T-helper 1 cell treated with Interleukin-12 subunit alpha and Interleukin-12 subunit beta and Interleukin-4 antibody, amounts not matched to agents 30 μg/mL and 1 μg/mL, for 36 hours (primary cell): ENCODE results near the gene TJAP1.

ENCODE experiments used
- H3K27ac Mint-ChIP-seq: one replicate; pipeline ENCODE4 v1.8.0; 2021; ENCODE audit warnings: mild to moderate bottlenecking, mixed read lengths
- H3K27me3 Mint-ChIP-seq: one replicate; pipeline ENCODE4 v1.8.0; 2021; ENCODE audit warnings: low read depth, mixed read lengths
- H3K36me3 Mint-ChIP-seq: one replicate; pipeline ENCODE4 v1.8.0; 2021; ENCODE audit warnings: low read depth, mixed read lengths
- H3K4me1 Mint-ChIP-seq: one replicate; pipeline ENCODE4 v1.8.0; 2021; ENCODE audit warnings: low read depth, mixed read lengths
- H3K4me3 Mint-ChIP-seq: one replicate; pipeline ENCODE4 v1.8.0; 2021; ENCODE audit warnings: mild to moderate bottlenecking, moderate library complexity, mixed read lengths
- H3K9me3 Mint-ChIP-seq: one replicate; pipeline ENCODE4 v1.8.0; 2021; ENCODE audit warnings: mixed read lengths

TJAP1 gene

GRCh38 chr6:43481591-43482236, 4.3 kb downstream of the TJAP1 start:
- Mint-ChIP-seq H3K9me3 (no peaks in the 10 kb centered on the region), H3K4me1 (peaks cover 41% of the 10 kb centered on the region), H3K27me3 (no peaks in the 10 kb centered on the region), H3K27ac (no peak overlapping the region), H3K4me3 (no peak overlapping the region), H3K36me3 (peaks cover 4% of the 10 kb centered on the region)

GRCh38 chr6:43488667-43489276, 11.4 kb downstream of the TJAP1 start:
- no peak overlapping the region for H3K27ac Mint-ChIP-seq
- peaks cover 5% of the 10 kb centered on the region for H3K36me3 Mint-ChIP-seq
- H3K27me3 Mint-ChIP-seq: no peaks in the 10 kb centered on the region
- H3K9me3 Mint-ChIP-seq: no peaks in the 10 kb centered on the region
- H3K4me3 Mint-ChIP-seq: no peak overlapping the region
- H3K4me1 Mint-ChIP-seq: peaks cover 9% of the 10 kb centered on the region

- Mint-ChIP-seq H3K36me3 (peaks cover 5% of the 10 kb centered on the region), H3K27me3 (no peaks in the 10 kb centered on the region), H3K4me3 (no peak overlapping the region), H3K27ac (no peak overlapping the region), H3K9me3 (no peaks in the 10 kb centered on the region), H3K4me1 (peaks cover 14% of the 10 kb centered on the region)
Observed at GRCh38 chr6:43489277-43490072, 12.1 kb downstream of the TJAP1 start.

- no peak overlapping the region for H3K27ac Mint-ChIP-seq
- peaks cover 22% of the 10 kb centered on the region for H3K4me1 Mint-ChIP-seq
- H3K27me3 Mint-ChIP-seq: no peaks in the 10 kb centered on the region
- no peak overlapping the region for H3K4me3 Mint-ChIP-seq
- H3K36me3 Mint-ChIP-seq: peaks cover 5% of the 10 kb centered on the region
- no peaks in the 10 kb centered on the region for H3K9me3 Mint-ChIP-seq
Observed at GRCh38 chr6:43490523-43490939, 13.2 kb downstream of the TJAP1 start.

GRCh38 chr6:43491750-43492661, 14.6 kb downstream of the TJAP1 start:
- Mint-ChIP-seq H3K9me3 (no peaks in the 10 kb centered on the region), H3K36me3 (peaks cover 5% of the 10 kb centered on the region), H3K27me3 (no peaks in the 10 kb centered on the region), H3K4me1 (peaks cover 22% of the 10 kb centered on the region), H3K4me3 (no peak overlapping the region), H3K27ac (no peak overlapping the region)

GRCh38 chr6:43492673-43493072, 15.3 kb downstream of the TJAP1 start:
- Mint-ChIP-seq H3K4me1 (peaks cover 22% of the 10 kb centered on the region), H3K27me3 (no peaks in the 10 kb centered on the region), H3K9me3 (no peaks in the 10 kb centered on the region), H3K4me3 (no peak overlapping the region), H3K27ac (no peak overlapping the region), H3K36me3 (peaks cover 5% of the 10 kb centered on the region)

GRCh38 chr6:43493230-43493629, 15.9 kb downstream of the TJAP1 start:
- Mint-ChIP-seq H3K9me3 (no peaks in the 10 kb centered on the region), H3K36me3 (peaks cover 5% of the 10 kb centered on the region), H3K27ac (no peak overlapping the region), H3K4me3 (no peak overlapping the region), H3K27me3 (no peaks in the 10 kb centered on the region), H3K4me1 (peaks cover 22% of the 10 kb centered on the region)

GRCh38 chr6:43493833-43494232, 16.5 kb downstream of the TJAP1 start:
- Mint-ChIP-seq H3K4me1 (peaks cover 22% of the 10 kb centered on the region), H3K27me3 (no peaks in the 10 kb centered on the region), H3K4me3 (no peak overlapping the region), H3K9me3 (no peaks in the 10 kb centered on the region), H3K36me3 (peaks cover 5% of the 10 kb centered on the region), H3K27ac (peak overlapping the region; percentile 41)

- peak overlapping the region; percentile 41 for H3K27ac Mint-ChIP-seq
- H3K4me1 Mint-ChIP-seq: peaks cover 20% of the 10 kb centered on the region
- no peaks in the 10 kb centered on the region for H3K27me3 Mint-ChIP-seq
- H3K4me3 Mint-ChIP-seq: no peak overlapping the region
- no peaks in the 10 kb centered on the region for H3K9me3 Mint-ChIP-seq
- H3K36me3 Mint-ChIP-seq: peaks cover 7% of the 10 kb centered on the region
Observed at GRCh38 chr6:43494321-43494720, 17.0 kb downstream of the TJAP1 start.

- Mint-ChIP-seq H3K36me3 (peaks cover 11% of the 10 kb centered on the region), H3K4me1 (peaks cover 20% of the 10 kb centered on the region), H3K9me3 (no peaks in the 10 kb centered on the region), H3K27ac (no peak overlapping the region), H3K27me3 (no peaks in the 10 kb centered on the region), H3K4me3 (no peak overlapping the region)
Observed at GRCh38 chr6:43494766-43495165, 17.4 kb downstream of the TJAP1 start.

GRCh38 chr6:43495409-43495941, 18.1 kb downstream of the TJAP1 start:
- peaks cover 16% of the 10 kb centered on the region for H3K4me1 Mint-ChIP-seq
- H3K27me3 Mint-ChIP-seq: no peaks in the 10 kb centered on the region
- H3K36me3 Mint-ChIP-seq: peaks cover 8% of the 10 kb centered on the region
- peak overlapping the region; percentile 80 for H3K27ac Mint-ChIP-seq
- no peaks in the 10 kb centered on the region for H3K9me3 Mint-ChIP-seq
- no peak overlapping the region for H3K4me3 Mint-ChIP-seq

GRCh38 chr6:43496370-43497128, 19.2 kb downstream of the TJAP1 start:
- Mint-ChIP-seq H3K4me3 (no peak overlapping the region), H3K27me3 (no peaks in the 10 kb centered on the region), H3K36me3 (peaks cover 13% of the 10 kb centered on the region), H3K27ac (no peak overlapping the region), H3K4me1 (peaks cover 16% of the 10 kb centered on the region), H3K9me3 (no peaks in the 10 kb centered on the region)

- peaks cover 16% of the 10 kb centered on the region for H3K4me1 Mint-ChIP-seq
Observed at GRCh38 chr6:43497129-43497396, 19.7 kb downstream of the TJAP1 start.

More at GRCh38 chr6:43497129-43497396, 19.7 kb downstream of the TJAP1 start:
- Mint-ChIP-seq H3K36me3 (peaks cover 16% of the 10 kb centered on the region), H3K9me3 (no peaks in the 10 kb centered on the region), H3K4me3 (no peak overlapping the region), H3K27ac (no peak overlapping the region), H3K27me3 (no peaks in the 10 kb centered on the region)
